Hypothalamus (tissue), 51 donors: ENCODE data around the gene CDYL.

Experiments
- DNase-seq, 51 donors: peaks; one replicate each; lab custom pipeline; 2025; lab: John Stamatoyannopoulos, UW

CDYL gene

GRCh38 chr6:4903751-4904370 lies 127.7 kb downstream of the CDYL start:
- no peak for DNase-seq

- DNase-seq: no peak
Observed at GRCh38 chr6:4904461-4905025, 128.3 kb downstream of the CDYL start.

GRCh38 chr6:4905826-4906225 lies 129.6 kb downstream of the CDYL start:
- no peak for DNase-seq

- no peak for DNase-seq
Observed at GRCh38 chr6:4906293-4907276, 130.4 kb downstream of the CDYL start.

- DNase-seq: no peak
Observed at GRCh38 chr6:4907602-4908001, 131.4 kb downstream of the CDYL start.

GRCh38 chr6:4908062-4908461 lies 131.9 kb downstream of the CDYL start:
- no peak for DNase-seq

GRCh38 chr6:4909063-4909706 lies 133.0 kb downstream of the CDYL start:
- DNase-seq: no peak

GRCh38 chr6:4910037-4910760 lies 134.0 kb downstream of the CDYL start:
- no peak for DNase-seq

GRCh38 chr6:4912559-4912958 lies 136.4 kb downstream of the CDYL start:
- DNase-seq: no peak

GRCh38 chr6:4913705-4914419 lies 137.7 kb downstream of the CDYL start:
- no peak for DNase-seq

GRCh38 chr6:4914420-4915159 lies 138.4 kb downstream of the CDYL start:
- peak in 1 of 51 donors; percentile 14 for DNase-seq

- DNase-seq: no peak
Observed at GRCh38 chr6:4916954-4917561, 140.9 kb downstream of the CDYL start.

GRCh38 chr6:4920914-4921410 lies 144.8 kb downstream of the CDYL start:
- no peak for DNase-seq

GRCh38 chr6:4922488-4923037 lies 146.4 kb downstream of the CDYL start:
- no peak for DNase-seq

- DNase-seq: no peak
Observed at GRCh38 chr6:4923081-4923480, 146.9 kb downstream of the CDYL start.

- DNase-seq: no peak
Observed at GRCh38 chr6:4924661-4925271, 148.6 kb downstream of the CDYL start.

GRCh38 chr6:4925580-4925979 lies 149.4 kb downstream of the CDYL start:
- no peak for DNase-seq

GRCh38 chr6:4928426-4928825 lies 152.2 kb downstream of the CDYL start:
- no peak for DNase-seq
